Activated T-cell treated with anti-CD3 and anti-CD28 coated beads for 24 hours (primary cell): ENCODE results near the gene FDX1.
A peak's percentile ranks its signal among the peaks of the same experiment; 100 is the strongest.
"Not testable (repeated sequence)": the region's sequence is repeated elsewhere in the genome, so short reads cannot be mapped to it uniquely, and the experiment has no call there.

Source experiments
- DNase-seq: peaks from one replicate; pipeline ENCODE4 v3.0.0-alpha.2; 2020; ENCODE audit warnings: low read depth

FDX1 gene, protein sequence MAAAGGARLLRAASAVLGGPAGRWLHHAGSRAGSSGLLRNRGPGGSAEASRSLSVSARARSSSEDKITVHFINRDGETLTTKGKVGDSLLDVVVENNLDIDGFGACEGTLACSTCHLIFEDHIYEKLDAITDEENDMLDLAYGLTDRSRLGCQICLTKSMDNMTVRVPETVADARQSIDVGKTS

GRCh38 chr11:110429731-110430266, at the start of gene FDX1:
Gene FDX1 (plus strand): TSS chr11:110429948. CDS start chr11:110430121, 173 bp downstream.
- peak; percentile 80 for DNase-seq

- no peak for DNase-seq
Observed at GRCh38 chr11:110380836-110381622, 48.7 kb upstream of the FDX1 start.

- not testable (repeated sequence) for DNase-seq
Observed at GRCh38 chr11:110388231-110388630, 41.5 kb upstream of the FDX1 start.

DNA sequence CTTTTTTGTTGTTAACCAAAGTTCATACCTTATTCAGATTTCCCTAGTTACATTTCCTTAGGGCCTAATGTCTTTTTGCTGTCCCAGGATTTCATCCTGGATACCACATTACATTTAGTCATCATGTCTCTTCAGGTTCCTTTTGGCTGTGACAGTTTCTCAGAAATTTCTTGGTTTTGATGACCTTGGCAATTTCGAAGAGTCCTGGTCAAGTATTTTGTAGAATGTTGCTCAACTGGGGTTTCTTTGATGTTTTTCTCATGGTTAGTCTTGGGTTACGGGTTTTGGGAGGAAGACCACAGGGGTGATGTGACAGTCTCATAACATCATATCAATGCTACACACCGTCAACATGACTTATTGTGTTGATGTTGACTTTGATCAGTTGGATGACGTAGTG, 39.8 kb upstream of the FDX1 start:
- no peak for DNase-seq

- DNase-seq, result no peak
Observed at GRCh38 chr11:110392056-110392455, 37.7 kb upstream of the FDX1 start.

- not testable (repeated sequence) for DNase-seq
Observed at GRCh38 chr11:110397668-110398286, 32.0 kb upstream of the FDX1 start.

DNA sequence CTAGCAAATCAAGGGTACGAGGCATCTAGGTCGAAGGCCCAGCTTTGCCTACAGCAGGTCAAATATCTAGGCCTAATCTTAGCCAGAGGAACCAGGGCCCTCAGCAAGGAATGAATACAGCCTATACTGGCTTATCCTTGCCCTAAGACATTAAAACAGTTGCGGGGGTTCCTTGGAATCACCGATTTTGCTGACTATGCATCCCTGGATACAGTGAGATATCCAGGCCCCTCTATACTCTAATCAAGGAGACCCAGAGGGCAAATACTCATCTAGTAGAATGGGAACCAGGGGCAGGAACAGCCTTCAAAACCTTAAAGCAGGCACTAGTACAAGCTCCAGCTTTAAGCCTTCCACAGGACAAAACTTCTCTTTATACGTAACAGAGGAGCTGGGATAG, 26.2 kb upstream of the FDX1 start:
- not testable (repeated sequence) for DNase-seq

DNA sequence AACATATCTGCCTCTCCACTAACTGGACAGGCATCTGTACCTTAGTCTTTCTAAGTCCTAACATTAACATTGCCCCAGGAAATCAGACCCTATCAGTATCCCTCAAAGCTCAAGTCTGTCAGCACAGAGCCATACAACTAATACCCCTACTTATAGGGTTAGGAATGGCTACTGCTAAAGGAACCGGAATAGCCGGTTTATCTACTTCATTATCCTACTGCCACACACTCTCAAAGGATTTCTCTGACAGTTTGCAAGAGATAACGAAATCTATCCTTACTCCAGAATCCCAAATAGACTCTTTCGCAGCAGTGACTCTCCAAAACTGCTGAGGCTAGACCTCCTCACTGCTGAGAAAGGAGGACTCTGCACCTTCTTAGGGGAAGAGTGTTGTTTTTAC, 24.1 kb upstream of the FDX1 start:
- DNase-seq, result not testable (repeated sequence)

DNA sequence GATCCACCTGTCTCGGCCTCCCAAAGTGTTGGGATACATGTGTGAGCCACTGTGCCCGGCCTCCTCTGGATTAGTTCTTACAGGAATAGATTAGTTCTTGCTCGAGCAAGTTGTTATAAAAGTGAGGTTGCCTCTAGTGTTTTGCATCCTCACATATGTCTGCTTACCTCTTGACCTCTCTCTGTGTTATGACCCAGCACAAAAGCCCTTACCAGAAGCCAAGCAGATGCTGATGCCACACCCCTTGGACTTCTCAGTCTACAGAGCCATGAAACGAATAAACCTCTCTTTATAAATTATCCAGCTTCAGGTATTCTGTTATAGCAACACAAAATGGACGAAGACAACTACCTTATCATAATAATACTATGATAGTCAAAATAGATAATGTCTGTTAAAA, 22.4 kb upstream of the FDX1 start:
- no peak for DNase-seq

DNA sequence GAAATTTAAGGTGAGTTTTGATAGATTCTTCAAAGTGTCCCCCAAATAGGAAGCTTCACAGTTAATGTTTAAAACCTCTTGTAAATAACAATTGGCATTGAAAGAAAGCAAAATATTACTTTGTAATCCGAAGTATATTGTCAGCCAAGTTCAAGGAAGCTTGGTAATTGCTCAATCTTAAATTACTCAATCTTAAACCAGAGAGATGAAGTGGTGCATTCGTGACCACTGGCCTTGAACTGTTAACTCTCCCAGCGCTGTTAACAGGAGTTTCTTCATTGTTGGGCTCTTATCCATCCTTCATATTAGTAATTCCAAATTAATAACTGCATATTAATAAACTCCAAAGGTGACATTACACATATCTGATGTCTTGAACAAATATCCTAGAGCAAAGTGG, 20.6 kb upstream of the FDX1 start:
- DNase-seq, result no peak

GRCh38 chr11:110410651-110411050, 19.1 kb upstream of the FDX1 start:
- DNase-seq, result no peak

DNA sequence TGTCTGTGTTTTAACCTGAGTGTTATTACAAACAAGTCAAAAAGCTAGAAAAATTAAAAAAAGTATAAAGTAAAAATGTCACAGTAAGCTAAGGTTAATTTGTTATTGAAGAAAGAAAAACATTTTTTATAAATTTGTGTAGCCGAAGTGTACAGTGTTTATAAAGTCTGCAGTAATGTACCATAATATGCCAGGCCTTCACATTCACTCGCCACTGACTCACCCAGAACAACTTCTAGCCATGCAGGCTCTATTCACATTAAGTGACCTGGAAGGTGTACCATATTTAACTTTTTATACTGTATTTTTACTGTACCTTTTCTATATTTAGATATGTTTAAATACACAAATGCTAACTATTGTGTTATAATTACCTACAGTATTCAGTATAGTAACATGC, 14.7 kb upstream of the FDX1 start:
- no peak for DNase-seq

DNA sequence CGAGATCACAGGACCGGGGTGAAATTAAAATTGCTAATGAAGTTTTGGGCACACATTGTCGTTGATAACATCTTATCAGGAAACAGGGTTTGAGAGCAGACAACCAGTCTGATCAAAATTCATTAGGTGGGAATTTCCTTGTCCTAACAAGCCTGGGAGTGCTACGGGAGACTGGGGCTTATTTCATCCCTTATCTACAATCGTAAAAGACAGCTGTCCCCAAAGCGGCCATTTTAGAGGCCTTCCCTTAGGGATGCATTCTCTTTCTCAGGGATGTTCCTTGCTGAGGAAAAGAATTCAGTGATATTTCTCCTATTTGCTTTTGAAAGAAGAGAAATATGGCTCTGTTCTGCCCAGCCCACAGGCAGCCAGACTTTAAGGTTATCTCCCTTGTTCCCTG, 8.1 kb upstream of the FDX1 start:
- DNase-seq, result not testable (repeated sequence)

DNA sequence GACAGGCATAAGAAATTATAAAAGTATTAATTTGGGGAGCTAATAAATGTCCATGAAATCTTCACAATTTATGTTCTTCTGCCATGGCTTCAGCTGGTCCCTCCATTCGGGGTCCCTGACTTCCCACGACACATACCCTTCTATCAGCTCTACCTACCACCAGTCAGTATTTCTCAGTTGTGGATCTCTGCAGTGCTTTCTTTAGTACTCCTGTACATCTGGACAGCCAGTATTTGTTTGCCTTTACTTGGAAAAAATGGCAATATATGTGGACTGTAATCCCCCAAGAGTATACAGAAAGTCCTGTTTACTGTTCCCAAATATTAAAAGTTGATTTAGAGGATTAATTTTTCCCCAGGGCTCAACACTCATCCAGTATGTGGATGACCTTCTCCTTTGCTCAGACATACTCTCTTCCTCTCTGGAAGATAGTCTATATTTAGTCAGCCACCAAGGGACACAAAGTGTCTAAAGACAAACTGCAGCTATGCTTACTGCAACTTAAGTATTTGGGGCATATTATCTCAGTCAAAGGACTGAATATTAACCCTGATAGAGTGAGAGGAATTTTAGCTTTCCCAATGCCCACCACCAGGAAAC, 7.3 kb upstream of the FDX1 start:
- no peak for DNase-seq

GRCh38 chr11:110424775-110425444, 4.8 kb upstream of the FDX1 start:
- no peak for DNase-seq

- no peak for DNase-seq
Observed at GRCh38 chr11:110425751-110426545, 3.8 kb upstream of the FDX1 start.

DNA sequence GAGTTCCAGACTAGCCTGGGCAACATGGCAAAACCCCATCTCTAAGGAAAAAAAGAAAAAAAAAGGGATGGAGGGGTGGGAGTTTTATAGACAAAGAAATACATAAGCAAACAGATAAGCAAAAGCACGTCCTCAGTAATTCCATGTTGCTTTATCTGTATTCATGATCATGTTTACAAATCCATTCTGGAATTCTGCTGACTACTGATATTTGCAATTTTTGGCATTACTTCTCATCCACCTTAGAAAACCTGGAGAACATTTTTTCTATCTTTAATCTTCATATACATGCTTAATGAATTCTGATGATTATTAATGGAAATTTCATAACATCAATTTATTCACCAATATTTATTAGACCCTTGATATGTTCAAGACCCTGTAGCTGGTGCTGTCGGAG, 1.7 kb upstream of the FDX1 start:
- no peak for DNase-seq

DNA sequence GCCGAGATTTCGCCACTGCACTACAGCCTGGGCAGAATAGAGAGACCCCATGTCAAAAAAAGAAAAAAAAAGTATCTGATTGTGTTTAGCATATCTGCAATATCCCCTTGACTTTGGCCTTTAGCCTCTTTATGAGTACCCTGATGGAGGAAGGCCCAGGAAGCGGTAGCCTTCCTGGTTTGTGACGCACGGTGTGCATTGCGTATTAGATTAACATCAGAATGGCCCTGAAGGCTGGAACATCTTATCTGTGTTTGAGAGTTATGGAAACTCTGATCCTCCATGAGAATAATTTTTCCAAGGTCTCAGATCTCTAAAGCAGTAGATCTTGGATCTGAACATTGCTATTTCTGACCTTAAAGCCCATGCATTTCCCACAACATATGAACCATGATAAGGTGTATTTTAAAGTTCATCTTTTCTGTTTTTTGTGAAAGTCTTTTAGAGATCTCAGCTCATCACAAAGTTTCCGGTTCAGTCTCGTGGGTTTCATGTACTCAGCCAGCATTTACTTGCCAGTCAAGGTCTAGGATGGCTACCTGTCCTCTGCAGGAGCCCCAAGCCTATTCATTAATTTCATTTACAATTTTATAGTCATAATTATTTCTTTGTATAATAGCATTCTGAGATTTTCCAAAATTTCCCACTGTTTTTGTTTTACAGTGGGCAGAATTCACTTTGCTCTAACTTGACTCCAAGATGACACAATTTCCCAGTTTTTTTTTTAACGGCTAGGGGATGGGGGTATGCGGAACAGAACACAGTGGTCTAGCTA, 605 bp upstream of the FDX1 start:
- no peak for DNase-seq

GRCh38 chr11:110430267-110431050, 711 bp downstream of the FDX1 start:
- DNase-seq, result no peak
